OCI-LY1 (cell line): ENCODE results near the gene CSNK2A1.

ENCODE experiments used
- H2AFZ ChIP-seq: fragments of 200-600 bp; sonication (generic), shearing (Covaris generic); 2 replicates; pipeline ENCODE4 v1.6.0; 2014; ENCODE audit warnings: antibody characterized with exemption, mild to moderate bottlenecking, low read length
- H3F3A ChIP-seq: fragments of 200-600 bp; sonication (generic), shearing (Covaris generic); 2 replicates; pipeline ENCODE4 v1.6.0; 2014; ENCODE audit warnings: mild to moderate bottlenecking, antibody characterized with exemption, low read length, moderate library complexity; ENCODE audit not compliant: insufficient read depth
- H3K27ac ChIP-seq: fragments of 200-600 bp; sonication (generic); 2 replicates; pipeline ENCODE4 v1.5.1; 2014; ENCODE audit warnings: low read length, mixed run types, mild to moderate bottlenecking, low read depth; ENCODE audit not compliant: poor library complexity, severe bottlenecking
- H3K27me3 ChIP-seq: fragments of 200-600 bp; sonication (generic); 2 replicates; pipeline ENCODE4 v1.6.0; 2014; ENCODE audit warnings: antibody characterized with exemption, mild to moderate bottlenecking, low read length, moderate library complexity; ENCODE audit not compliant: insufficient read depth
- H3K36me3 ChIP-seq: fragments of 200-600 bp; sonication (generic); 2 replicates; pipeline ENCODE4 v1.6.1; 2014; ENCODE audit warnings: mild to moderate bottlenecking, antibody characterized with exemption, low read length, moderate library complexity, mixed read lengths; ENCODE audit not compliant: insufficient read depth
- H3K4me1 ChIP-seq: fragments of 200-600 bp; sonication (generic); 2 replicates; pipeline ENCODE4 v1.5.1; 2014; ENCODE audit warnings: mild to moderate bottlenecking, low read length, moderate library complexity; ENCODE audit not compliant: insufficient read depth, severe bottlenecking
- H3K4me2 ChIP-seq: fragments of 200-600 bp; sonication (generic), shearing (Covaris generic); 2 replicates; pipeline ENCODE4 v1.6.1; 2014; ENCODE audit warnings: low read length
- H3K4me3 ChIP-seq: fragments of 200-600 bp; sonication (generic); 2 replicates; pipeline ENCODE4 v1.5.1; 2014; ENCODE audit warnings: low read length, low read depth, mild to moderate bottlenecking, mixed read lengths; ENCODE audit not compliant: poor library complexity, severe bottlenecking
- H3K79me2 ChIP-seq: fragments of 200-600 bp; shearing (Covaris generic); 2 replicates; pipeline ENCODE4 v1.6.1; 2016; ENCODE audit warnings: mixed run types, low read length, mixed read lengths; ENCODE audit not compliant: insufficient read depth
- H3K9ac ChIP-seq: fragments of 200-600 bp; sonication (generic), shearing (Covaris generic); 2 replicates; pipeline ENCODE4 v1.6.1; 2014; ENCODE audit warnings: mild to moderate bottlenecking, low read length, mixed read lengths
- H3K9me2 ChIP-seq: fragments of 200-600 bp; sonication (generic), shearing (Covaris generic); 2 replicates; pipeline ENCODE4 v1.6.1; 2014; ENCODE audit warnings: low read depth, mild to moderate bottlenecking, low read length, mixed read lengths
- H3K9me3 ChIP-seq: fragments of 200-600 bp; shearing (Covaris generic); 2 replicates; pipeline ENCODE4 v1.6.1; 2014; ENCODE audit warnings: low read length, mixed read lengths
- H4K20me1 ChIP-seq: fragments of 200-600 bp; sonication (generic), shearing (Covaris generic); 2 replicates; pipeline ENCODE4 v1.6.0; 2016; ENCODE audit warnings: mild to moderate bottlenecking, low read length; ENCODE audit not compliant: insufficient read depth
- EZH2 ChIP-seq: fragments of 200-600 bp; sonication (generic), shearing (Covaris generic); IDR thresholded peaks from 2 replicates; pipeline ENCODE4 v1.8.0; 2017; ENCODE audit warnings: borderline replicate concordance, mixed run types, mild to moderate bottlenecking, antibody characterized with exemption, low read length, moderate library complexity, mixed read lengths
- TF ChIP-seq, protein P1 (sequence below): fragments of 200-600 bp; sonication (generic), shearing (Covaris generic); IDR thresholded peaks from 2 replicates; pipeline ENCODE4 v1.5.1; 2017; ENCODE audit warnings: mild to moderate bottlenecking, antibody characterized with exemption, low read length, moderate library complexity, mixed read lengths

Gene CSNK2A1

GRCh38 chr20:574297-574942 is 30.8 kb upstream of the CSNK2A1 start:
- Histone ChIP-seq H3K27me3 (0 out of 2 replicates have a peak, but pooled peaks cover 6% of the 10 kb centered on the region), H3K4me3 (no peak overlapping the region), H2AFZ (no peak overlapping the region), H3F3A (no peaks in the 10 kb centered on the region), H3K4me1 (peaks cover 17% of the 10 kb centered on the region), H3K27ac (no peak overlapping the region), H4K20me1 (no peaks in the 10 kb centered on the region), H3K9me2 (no peaks in the 10 kb centered on the region), H3K9me3 (no peaks in the 10 kb centered on the region), H3K79me2 (no peaks in the 10 kb centered on the region), H3K4me2 (no peak overlapping the region), H3K36me3 (no peaks in the 10 kb centered on the region), H3K9ac (no peak overlapping the region)
- no peak for TF ChIP-seq EZH2
- TF ChIP-seq, protein P1, sequence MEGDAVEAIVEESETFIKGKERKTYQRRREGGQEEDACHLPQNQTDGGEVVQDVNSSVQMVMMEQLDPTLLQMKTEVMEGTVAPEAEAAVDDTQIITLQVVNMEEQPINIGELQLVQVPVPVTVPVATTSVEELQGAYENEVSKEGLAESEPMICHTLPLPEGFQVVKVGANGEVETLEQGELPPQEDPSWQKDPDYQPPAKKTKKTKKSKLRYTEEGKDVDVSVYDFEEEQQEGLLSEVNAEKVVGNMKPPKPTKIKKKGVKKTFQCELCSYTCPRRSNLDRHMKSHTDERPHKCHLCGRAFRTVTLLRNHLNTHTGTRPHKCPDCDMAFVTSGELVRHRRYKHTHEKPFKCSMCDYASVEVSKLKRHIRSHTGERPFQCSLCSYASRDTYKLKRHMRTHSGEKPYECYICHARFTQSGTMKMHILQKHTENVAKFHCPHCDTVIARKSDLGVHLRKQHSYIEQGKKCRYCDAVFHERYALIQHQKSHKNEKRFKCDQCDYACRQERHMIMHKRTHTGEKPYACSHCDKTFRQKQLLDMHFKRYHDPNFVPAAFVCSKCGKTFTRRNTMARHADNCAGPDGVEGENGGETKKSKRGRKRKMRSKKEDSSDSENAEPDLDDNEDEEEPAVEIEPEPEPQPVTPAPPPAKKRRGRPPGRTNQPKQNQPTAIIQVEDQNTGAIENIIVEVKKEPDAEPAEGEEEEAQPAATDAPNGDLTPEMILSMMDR = no peak

DNA sequence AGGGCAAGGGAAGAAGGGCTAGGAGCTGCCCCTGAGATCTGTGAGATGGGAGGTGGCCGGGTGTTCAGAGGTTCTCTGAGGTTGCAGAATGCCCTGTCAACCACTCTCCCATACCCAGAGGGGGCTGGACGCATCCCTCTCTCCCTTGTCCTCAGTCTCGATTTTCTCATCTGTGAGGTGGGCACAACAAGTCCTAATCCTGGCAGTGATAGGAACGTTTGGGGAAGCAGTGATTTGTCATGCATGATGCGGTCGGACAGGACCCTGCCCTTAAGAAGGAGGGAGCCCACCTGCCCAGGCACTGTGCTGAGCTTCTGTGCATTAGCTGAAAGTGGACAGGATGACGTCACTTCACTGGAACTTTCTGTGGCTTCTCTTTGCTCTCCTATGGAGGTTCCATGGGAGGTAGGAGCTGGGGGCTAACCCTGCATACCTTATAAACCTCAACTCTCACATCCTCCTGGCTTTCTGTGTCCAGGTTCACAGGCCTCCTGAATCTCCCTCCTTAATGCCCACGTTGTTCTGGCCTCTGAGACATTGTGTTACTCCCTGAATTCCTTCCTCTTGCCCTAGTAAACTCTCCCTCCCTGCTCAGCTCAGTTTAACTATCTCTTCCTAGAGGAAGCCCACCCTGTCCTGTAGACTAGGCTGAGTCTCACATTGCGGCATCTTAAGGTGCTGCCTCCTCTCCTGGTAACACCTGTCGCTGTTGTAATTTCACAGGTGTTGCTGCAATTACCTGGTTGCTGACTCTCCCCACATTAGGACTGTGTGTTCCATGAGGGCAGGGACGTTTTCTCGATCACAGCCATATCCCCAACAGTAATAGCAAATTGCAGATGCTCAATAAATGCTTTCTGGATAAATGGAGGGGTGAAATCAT is 30.1 kb upstream of the CSNK2A1 start:
- Histone ChIP-seq H3K4me2 (no peak overlapping the region), H3K4me3 (no peak overlapping the region), H3K9me3 (no peaks in the 10 kb centered on the region), H2AFZ (no peak overlapping the region), H3K9me2 (no peaks in the 10 kb centered on the region), H4K20me1 (no peaks in the 10 kb centered on the region), H3K9ac (no peak overlapping the region), H3K27me3 (0 out of 2 replicates have a peak, but pooled peaks cover 6% of the 10 kb centered on the region), H3F3A (no peaks in the 10 kb centered on the region), H3K4me1 (peaks cover 17% of the 10 kb centered on the region), H3K27ac (no peak overlapping the region), H3K79me2 (no peaks in the 10 kb centered on the region), H3K36me3 (no peaks in the 10 kb centered on the region)
- no peak for TF ChIP-seq EZH2
- TF ChIP-seq, protein P1 = no peak

DNA sequence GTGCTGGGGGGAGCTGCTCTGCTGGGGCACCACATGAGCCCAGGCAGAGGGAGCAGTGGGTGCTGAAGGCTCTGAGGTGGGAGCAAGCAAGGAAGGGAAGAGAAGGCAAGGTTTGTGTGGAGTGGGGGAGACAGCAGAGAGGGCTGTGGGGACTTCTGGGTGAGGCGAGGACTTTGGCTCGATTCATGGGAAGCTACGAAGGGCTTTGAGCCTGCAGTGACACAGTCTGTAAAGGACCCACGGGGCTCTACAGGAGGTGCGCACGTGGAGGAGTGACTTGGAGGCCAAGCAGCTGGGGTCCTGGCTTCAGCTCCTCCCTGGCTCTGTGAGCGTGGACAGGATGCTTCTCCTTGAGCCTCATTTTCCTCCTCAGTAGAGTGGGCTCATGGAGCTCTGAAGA is 29.1 kb upstream of the CSNK2A1 start:
- Histone ChIP-seq H3K4me1 (peaks cover 17% of the 10 kb centered on the region), H3K79me2 (no peaks in the 10 kb centered on the region), H3K9me2 (no peaks in the 10 kb centered on the region), H3K4me3 (no peak overlapping the region), H3K9me3 (no peaks in the 10 kb centered on the region), H3F3A (no peaks in the 10 kb centered on the region), H3K4me2 (no peak overlapping the region), H3K9ac (no peak overlapping the region), H4K20me1 (no peaks in the 10 kb centered on the region), H3K27ac (no peak overlapping the region), H2AFZ (no peak overlapping the region), H3K36me3 (no peaks in the 10 kb centered on the region), H3K27me3 (0 out of 2 replicates have a peak, but pooled peaks cover 6% of the 10 kb centered on the region)
- no peak for TF ChIP-seq EZH2
- TF ChIP-seq, protein P1 = no peak
